CD4-positive, alpha-beta T cell treated with Interleukin-6 at 100 ng/mL for 8 hours (primary cell): ENCODE results near the gene AREL1.

Experiments
- DNase-seq: peaks from one replicate; pipeline ENCODE4 v3.0.0-alpha.2; 2020; ENCODE audit warnings: mixed read lengths, low spot score

The AREL1 gene

GRCh38 chr14:74697543-74697942 lies 15.3 kb downstream of the AREL1 start:
- no peak for DNase-seq

GRCh38 chr14:74697011-74697410 lies 15.9 kb downstream of the AREL1 start:
- no peak for DNase-seq

GRCh38 chr14:74695406-74695805 lies 17.5 kb downstream of the AREL1 start:
- no peak for DNase-seq

GRCh38 chr14:74693191-74693590 lies 19.7 kb downstream of the AREL1 start:
- no peak for DNase-seq

- DNase-seq: no peak
These were observed 21.4 kb downstream of the AREL1 start for GRCh38 chr14:74691456-74691855.

- DNase-seq: no peak
These were observed 26.8 kb downstream of the AREL1 start for GRCh38 chr14:74685921-74686678.

- no peak for DNase-seq
These were observed 27.8 kb downstream of the AREL1 start for GRCh38 chr14:74685056-74685455.

- no peak for DNase-seq
These were observed 28.4 kb downstream of the AREL1 start for GRCh38 chr14:74684434-74684833.

GRCh38 chr14:74683406-74683805 lies 29.5 kb downstream of the AREL1 start:
- no peak for DNase-seq

- no peak for DNase-seq
These were observed 30.5 kb downstream of the AREL1 start for GRCh38 chr14:74682169-74682952.

GRCh38 chr14:74675219-74675618 lies 37.7 kb downstream of the AREL1 start:
- DNase-seq: no peak

- no peak for DNase-seq
These were observed 39.1 kb downstream of the AREL1 start for GRCh38 chr14:74673768-74674167.

- DNase-seq: no peak
These were observed 41.1 kb downstream of the AREL1 start for GRCh38 chr14:74671789-74672188.

- no peak for DNase-seq
These were observed 42.0 kb downstream of the AREL1 start for GRCh38 chr14:74670726-74671411.

GRCh38 chr14:74669846-74670245 lies 43.0 kb downstream of the AREL1 start:
- no peak for DNase-seq

GRCh38 chr14:74669256-74669655 lies 43.6 kb downstream of the AREL1 start:
- DNase-seq: no peak

GRCh38 chr14:74667758-74668157 lies 45.1 kb downstream of the AREL1 start:
- no peak for DNase-seq

GRCh38 chr14:74664717-74665116 lies 48.2 kb downstream of the AREL1 start:
- no peak for DNase-seq

- DNase-seq: no peak
These were observed 49.0 kb downstream of the AREL1 start for GRCh38 chr14:74663884-74664283.

- no peak for DNase-seq
These were observed 51.0 kb downstream of the AREL1 start for GRCh38 chr14:74661726-74662450.

- DNase-seq: no peak
These were observed 52.0 kb downstream of the AREL1 start for GRCh38 chr14:74660863-74661262.

- DNase-seq: no peak
These were observed 52.7 kb downstream of the AREL1 start for GRCh38 chr14:74660167-74660566.
